ENCODE data around the gene FSD2.
"Not testable (repeated sequence)": the region's sequence is repeated elsewhere in the genome, so short reads cannot be mapped to it uniquely, and the experiment has no call there.

Gene FSD2

GRCh38 chr15:82830427-82831173 is 24.7 kb upstream of the FSD2 start:
- DNase-seq, result peak; percentile 61

GRCh38 chr15:82829234-82829633 is 23.4 kb upstream of the FSD2 start:
- DNase-seq, result no peak

- peak; percentile 57 for DNase-seq
These were observed 22.2 kb upstream of the FSD2 start for GRCh38 chr15:82828075-82828474.

GRCh38 chr15:82823049-82823448 is 17.2 kb upstream of the FSD2 start:
- no peak for DNase-seq

GRCh38 chr15:82821851-82822250 is 16.0 kb upstream of the FSD2 start:
- DNase-seq, result not testable (repeated sequence)

- not testable (repeated sequence) for DNase-seq
These were observed 15.5 kb upstream of the FSD2 start for GRCh38 chr15:82821396-82821795.

- DNase-seq, result no peak
These were observed 14.3 kb upstream of the FSD2 start for GRCh38 chr15:82820128-82820527.

- DNase-seq, result no peak
These were observed 7.1 kb upstream of the FSD2 start for GRCh38 chr15:82812994-82813393.

- DNase-seq, result peak; percentile 76
These were observed 5.1 kb upstream of the FSD2 start for GRCh38 chr15:82810890-82811426.

GRCh38 chr15:82810061-82810889 is 4.4 kb upstream of the FSD2 start:
- DNase-seq, result peak; percentile 38

GRCh38 chr15:82809308-82810060 is 3.6 kb upstream of the FSD2 start, which contains the start of gene WHAMM:
WHAMM (plus strand) TSS chr15:82809628; CDS start chr15:82809727, 99 bp downstream.
- peak; percentile 97 for DNase-seq

- DNase-seq, result no peak
These were observed 2.8 kb upstream of the FSD2 start for GRCh38 chr15:82808634-82809041.

- no peak for DNase-seq
These were observed 2.2 kb upstream of the FSD2 start for GRCh38 chr15:82807920-82808633.

- DNase-seq, result no peak
These were observed 1.3 kb downstream of the FSD2 start for GRCh38 chr15:82804575-82804949.

- no peak for DNase-seq
These were observed 1.9 kb downstream of the FSD2 start for GRCh38 chr15:82803793-82804574.

GRCh38 chr15:82802497-82802896 is 3.4 kb downstream of the FSD2 start:
- no peak for DNase-seq

- no peak for DNase-seq
These were observed 6.6 kb downstream of the FSD2 start for GRCh38 chr15:82799183-82799841.

GRCh38 chr15:82798531-82799166 is 7.2 kb downstream of the FSD2 start:
- DNase-seq, result no peak

- DNase-seq, result no peak
These were observed 7.8 kb downstream of the FSD2 start for GRCh38 chr15:82798104-82798503.

GRCh38 chr15:82793737-82794136 is 12.1 kb downstream of the FSD2 start:
- no peak for DNase-seq
